ENCODE data around the gene BPIFB3.

GRCh38 chr20:33103556-33103955 lies 49.9 kb downstream of the BPIFB3 start:
- TF ChIP-seq CTCF (IDR thresholded peaks at IDR 0.05) (no peak), POLR2A (IDR thresholded peaks at IDR 0.05; ENCODE audit: low read depth) (no peak), POLR2AphosphoS5 (IDR thresholded peaks at IDR 0.05) (no peak)
